ENCODE measurements around the gene NLRX1. TPM values are rescaled to one million over a fixed set of nuclear protein-coding genes. Genes with fewer than 3 reads are reported as not detected.

NLRX1 gene
- total RNA-seq, 2 donors from 2014 or later: 14.8 to 18.3 TPM

DNA sequence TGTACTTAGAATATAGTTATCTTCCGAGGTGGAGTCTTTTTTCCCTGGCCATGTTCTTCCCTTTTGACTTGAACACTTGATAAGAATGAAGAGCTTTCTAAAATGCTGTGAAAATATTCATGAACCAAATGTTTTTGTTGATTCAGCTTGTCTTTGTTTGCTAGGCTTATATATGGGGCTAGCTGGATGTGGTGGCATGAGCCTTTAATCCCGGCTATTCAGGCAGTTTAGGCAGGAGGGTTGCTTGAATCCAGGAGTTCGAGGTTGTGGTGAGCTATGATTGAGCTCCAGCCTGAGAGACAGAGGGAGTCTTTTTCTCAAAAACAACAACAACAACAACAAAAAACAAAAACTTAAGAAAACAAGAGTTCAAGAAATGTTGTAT, 60.8 kb downstream of the NLRX1 start:
- intact Hi-C loops (cut with DNase I): no loop called here
- DNase-seq: no peak
- ATAC-seq: no peak

DNA sequence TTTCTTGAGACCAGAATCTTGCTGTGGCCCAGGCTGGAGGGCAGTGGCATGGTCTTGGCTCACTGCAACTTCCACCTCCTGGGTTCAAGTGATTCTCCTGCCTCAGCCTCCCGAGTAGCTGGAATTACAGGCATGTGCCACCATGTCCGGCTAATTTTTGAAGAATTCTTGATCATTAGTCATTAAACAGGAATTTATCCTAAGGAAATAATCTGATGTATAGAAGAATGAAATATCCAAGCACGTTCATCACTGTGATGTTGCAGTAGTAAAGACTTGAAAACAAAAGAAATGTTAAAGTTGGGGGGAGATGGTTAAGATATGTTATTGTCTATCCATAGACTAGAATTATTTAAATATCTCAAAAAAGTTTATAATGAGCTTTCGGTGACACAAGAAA, 61.2 kb downstream of the NLRX1 start:
- intact Hi-C loops (cut with DNase I): no loop called here
- DNase-seq (no peak), ATAC-seq (no peak)

Other genes with a start within 250 kb of the NLRX1 start
- 10 to 100 TPM; 39.8 to 41.3 TPM for gene BCL9L, start 242.8 kb upstream of the NLRX1 start, total RNA-seq
- not detected for gene UPK2, start 212.4 kb upstream of the NLRX1 start, total RNA-seq
- gene FOXR1, start 197.0 kb upstream of the NLRX1 start, total RNA-seq: not detected
- gene CENATAC, start 170.6 kb upstream of the NLRX1 start, total RNA-seq: 10 to 100 TPM; 10.2 to 16.6 TPM
- 100 to 1,000 TPM; 816 to 856 TPM for gene RPS25, start 150.4 kb upstream of the NLRX1 start, total RNA-seq
- gene TRAPPC4, start 150.0 kb upstream of the NLRX1 start, total RNA-seq: 10 to 100 TPM; 29.4 to 47.1 TPM
- 1 to 10 TPM; 7.2 to 8.4 TPM for gene SLC37A4, start 137.8 kb upstream of the NLRX1 start, total RNA-seq
- gene HYOU1, start 111.5 kb upstream of the NLRX1 start, total RNA-seq: 100 to 1,000 TPM; 114 to 122 TPM
- gene VPS11, start 100.9 kb upstream of the NLRX1 start, total RNA-seq: 10 to 100 TPM; 20.1 to 23.2 TPM
- gene HMBS, start 83.8 kb upstream of the NLRX1 start, total RNA-seq: 10 to 100 TPM; 19.8 to 23.2 TPM
- gene DPAGT1, start 66.9 kb upstream of the NLRX1 start, total RNA-seq: 10 to 100 TPM; 25.9 to 27.7 TPM
- gene C2CD2L, start 61.4 kb upstream of the NLRX1 start, total RNA-seq: 1 to 10 TPM; 8.7 to 9.3 TPM
- 10 to 100 TPM; 12.9 to 17.5 TPM for gene HINFP, start 47.1 kb upstream of the NLRX1 start, total RNA-seq
- 1 to 10 TPM in 1 of 2 donors, under 1 TPM in 1; 0.68 to 1.8 TPM for gene ABCG4, start 19.7 kb upstream of the NLRX1 start, total RNA-seq
- 1 to 10 TPM in 1 of 2 donors, under 1 TPM in 1; 0.84 to 3.2 TPM for gene NHERF4, start 16.8 kb downstream of the NLRX1 start, total RNA-seq
- gene CBL, start 37.6 kb downstream of the NLRX1 start, total RNA-seq: 10 to 100 TPM; 11.1 to 13.8 TPM
- 100 to 1,000 TPM; 144 to 230 TPM for gene MCAM, start 148.4 kb downstream of the NLRX1 start, total RNA-seq
- gene RNF26, start 165.8 kb downstream of the NLRX1 start, total RNA-seq: 10 to 100 TPM; 13.2 to 14.1 TPM
- 10 to 100 TPM; 25.1 to 39.9 TPM for gene C1QTNF5, start 172.2 kb downstream of the NLRX1 start, total RNA-seq
- gene MFRP, start 178.0 kb downstream of the NLRX1 start, total RNA-seq: not detected
- gene USP2, start 213.0 kb downstream of the NLRX1 start, total RNA-seq: 10 to 100 TPM; 65.8 to 68.8 TPM

All from left cardiac atrium (tissue), 4 donors.